ENCODE data around the gene UNC5B. TPM values are rescaled to one million over a fixed set of nuclear protein-coding genes. Genes with fewer than 3 reads are reported as not detected.

Gene UNC5B
- 100 to 1,000 TPM in 1 of 4 donors, 10 to 100 TPM in 3; 45.3 to 120 (median 62.3) TPM for polyA plus RNA-seq (ENCODE audit: insufficient read length in 4 of 4)

DNA sequence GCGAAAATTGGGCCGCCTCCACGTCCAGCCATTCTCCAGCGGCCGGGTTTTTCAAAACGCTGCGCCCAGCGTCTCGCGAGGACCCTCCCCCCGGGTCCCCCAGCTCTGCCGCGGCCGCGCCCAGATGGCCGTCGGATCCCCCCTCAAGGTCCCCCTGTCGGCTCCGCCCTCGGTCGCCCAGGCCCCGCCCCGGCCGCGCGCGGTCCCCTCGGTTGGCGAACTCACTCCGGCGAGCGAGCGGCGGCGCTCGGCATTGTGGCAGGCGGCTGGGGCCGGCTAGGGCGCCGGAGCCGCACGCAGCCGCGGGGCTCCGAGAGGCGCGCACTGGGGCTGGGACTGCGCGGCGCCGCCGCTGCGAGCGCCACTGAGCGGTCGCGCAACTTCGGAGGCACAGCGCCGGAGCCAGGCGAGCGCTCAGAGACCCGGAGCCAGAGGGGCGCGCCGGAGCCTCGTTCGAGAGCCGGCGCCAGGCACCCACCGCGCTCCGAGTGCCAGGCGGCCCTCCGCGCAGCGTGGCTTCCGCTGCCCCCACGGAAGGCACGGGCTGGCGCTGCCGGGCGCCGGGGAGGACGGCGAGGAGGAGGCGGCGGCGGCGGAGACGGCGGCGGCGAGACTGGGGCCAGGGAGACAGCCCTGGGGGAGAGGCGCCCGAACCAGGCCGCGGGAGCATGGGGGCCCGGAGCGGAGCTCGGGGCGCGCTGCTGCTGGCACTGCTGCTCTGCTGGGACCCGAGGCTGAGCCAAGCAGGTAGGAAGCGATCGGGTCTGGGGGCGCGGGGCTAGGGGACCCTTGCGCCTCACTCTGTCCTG lies at the start of gene UNC5B:
Gene UNC5B, plus strand, starts transcription at position 253 of the 809 bp plus-strand sequence. Its CDS starts 416 bp downstream, at position 669.
- DNase-seq (ENCODE audit: low read depth in 4 of 4, low spot score in 2 of 4), result peak in 2 of 4 donors; percentile 81 to 90

DNA sequence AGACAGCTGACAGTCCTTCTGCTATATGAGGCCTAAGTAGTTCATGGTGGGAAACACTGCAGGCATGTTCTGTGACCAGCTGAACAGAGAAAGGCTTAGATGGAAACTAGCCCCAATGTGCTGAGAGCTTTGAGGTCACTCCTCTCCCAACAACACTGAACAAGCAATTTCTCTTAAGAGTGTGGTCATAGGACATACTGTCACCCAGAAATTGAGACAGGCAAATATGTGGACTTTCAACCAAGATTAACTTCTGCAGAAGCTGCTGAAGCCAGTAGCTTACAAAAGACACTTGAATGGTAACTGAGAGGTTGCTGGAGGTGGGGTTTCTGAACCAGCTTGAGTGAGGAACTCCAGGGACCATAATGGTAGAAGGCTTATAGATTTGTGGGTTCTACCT lies 38.9 kb upstream of the UNC5B start:
- no peak for DNase-seq (ENCODE audit: low read depth in 4 of 4, low spot score in 2 of 4)

DNA sequence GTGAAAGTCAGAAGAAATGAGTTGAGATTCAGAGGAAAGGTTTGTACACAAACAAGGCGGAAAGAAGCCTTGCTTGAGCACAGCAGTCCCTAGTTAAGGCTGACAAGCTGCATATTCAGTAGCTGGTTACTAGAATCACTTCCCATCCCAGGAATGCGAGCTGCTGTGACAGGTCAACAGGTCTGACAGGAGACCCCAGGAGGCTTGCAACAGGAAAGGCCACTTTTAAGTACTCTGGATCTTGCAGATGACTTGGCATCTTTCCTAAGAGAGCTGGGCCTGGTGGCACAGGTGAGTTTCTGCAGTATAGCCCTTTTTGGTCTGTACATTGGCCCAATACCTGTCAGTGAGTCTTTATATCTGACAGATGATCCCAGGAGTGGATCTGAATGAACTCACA lies 35.7 kb upstream of the UNC5B start:
- no peak for DNase-seq (ENCODE audit: low read depth in 4 of 4, low spot score in 2 of 4)

- no peak for DNase-seq (ENCODE audit: low read depth in 4 of 4, low spot score in 2 of 4)
Observed at GRCh38 chr10:71177651-71178199, 34.6 kb upstream of the UNC5B start.

DNA sequence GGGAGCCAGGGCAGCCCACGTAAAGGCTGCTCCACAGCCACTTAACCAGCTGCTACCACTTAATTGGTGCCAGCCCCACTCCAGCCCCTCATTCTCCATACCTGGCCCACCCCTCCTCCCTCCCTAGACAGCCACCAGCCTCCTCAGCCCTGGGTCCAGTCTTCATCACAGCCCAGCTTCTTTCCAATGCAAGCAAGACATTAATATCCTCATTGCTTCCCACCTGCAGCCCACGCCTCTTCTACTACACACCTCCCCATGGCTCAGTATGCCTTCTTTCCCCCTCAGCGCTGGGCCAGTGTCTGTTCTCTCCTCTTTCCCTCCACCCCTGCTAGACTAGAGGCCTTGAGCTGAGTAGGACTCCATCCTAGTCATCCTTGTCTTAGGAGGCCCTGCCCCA lies 33.5 kb upstream of the UNC5B start:
- DNase-seq (ENCODE audit: low read depth in 4 of 4, low spot score in 2 of 4), result no peak

DNA sequence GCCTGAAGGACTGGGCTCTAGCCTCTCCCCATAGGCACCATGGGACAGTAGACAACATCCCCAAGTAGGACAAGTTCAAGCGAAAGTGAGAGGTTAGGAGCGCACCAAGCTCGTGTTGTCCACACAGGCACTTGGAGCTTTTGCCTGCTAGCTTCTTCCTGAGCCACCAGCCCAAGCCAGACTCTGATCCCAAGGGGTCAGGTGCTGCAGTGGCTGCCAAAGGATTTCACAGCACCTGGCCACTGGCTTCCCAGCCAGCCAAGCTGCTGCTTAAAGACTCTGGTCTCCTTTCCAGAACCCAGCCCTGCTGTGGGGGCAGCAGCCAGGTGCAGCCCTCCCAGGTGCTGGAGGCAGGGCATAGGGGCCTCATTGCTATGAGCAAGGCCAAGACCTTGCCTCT lies 33.0 kb upstream of the UNC5B start:
- no peak for DNase-seq (ENCODE audit: low read depth in 4 of 4, low spot score in 2 of 4)

DNA sequence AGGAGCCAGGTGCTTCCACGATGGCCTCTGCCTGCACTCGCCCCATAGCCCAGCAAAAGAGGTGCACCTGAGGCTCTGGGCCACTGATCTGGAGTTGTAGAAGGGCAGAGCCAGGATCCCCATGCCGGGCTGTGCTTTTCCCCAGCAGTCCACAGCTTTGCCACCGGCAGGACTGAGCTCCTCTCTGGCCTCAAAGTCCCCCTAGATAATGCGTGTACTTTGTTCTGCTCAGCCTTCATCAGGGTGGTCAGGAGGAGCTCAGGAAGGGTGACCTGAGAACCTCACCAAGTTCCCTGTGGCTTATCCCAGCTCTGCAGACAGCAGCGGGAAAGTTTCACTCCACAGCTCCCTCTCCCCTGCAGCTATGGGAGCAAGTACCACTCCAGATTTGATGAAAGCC lies 27.9 kb upstream of the UNC5B start:
- DNase-seq (ENCODE audit: low read depth in 4 of 4, low spot score in 2 of 4), result no peak

DNA sequence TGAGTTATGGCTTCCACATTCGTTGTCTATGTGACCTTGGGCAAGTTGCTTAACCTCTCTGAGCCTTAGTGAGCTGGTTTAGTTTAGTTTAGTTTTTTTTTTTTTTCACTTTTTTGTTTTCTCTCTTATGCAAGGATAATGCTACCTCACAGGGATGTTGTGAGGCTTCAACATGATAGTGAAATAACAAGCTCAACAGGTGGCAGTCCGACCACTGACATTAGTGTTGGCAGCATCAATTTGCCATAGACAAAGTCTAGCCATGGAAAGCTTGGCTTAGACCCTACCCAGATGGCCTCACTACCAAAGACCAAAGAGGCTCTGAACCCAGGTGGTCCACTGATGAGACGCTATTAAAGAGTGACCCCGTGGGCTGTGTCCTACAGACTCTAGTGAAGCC lies 27.2 kb upstream of the UNC5B start:
- no peak for DNase-seq (ENCODE audit: low read depth in 4 of 4, low spot score in 2 of 4)

GRCh38 chr10:71187197-71187596 lies 25.2 kb upstream of the UNC5B start:
- no peak for DNase-seq (ENCODE audit: low read depth in 4 of 4, low spot score in 2 of 4)

GRCh38 chr10:71187600-71187999 lies 24.8 kb upstream of the UNC5B start:
- DNase-seq (ENCODE audit: low read depth in 4 of 4, low spot score in 2 of 4), result no peak

DNA sequence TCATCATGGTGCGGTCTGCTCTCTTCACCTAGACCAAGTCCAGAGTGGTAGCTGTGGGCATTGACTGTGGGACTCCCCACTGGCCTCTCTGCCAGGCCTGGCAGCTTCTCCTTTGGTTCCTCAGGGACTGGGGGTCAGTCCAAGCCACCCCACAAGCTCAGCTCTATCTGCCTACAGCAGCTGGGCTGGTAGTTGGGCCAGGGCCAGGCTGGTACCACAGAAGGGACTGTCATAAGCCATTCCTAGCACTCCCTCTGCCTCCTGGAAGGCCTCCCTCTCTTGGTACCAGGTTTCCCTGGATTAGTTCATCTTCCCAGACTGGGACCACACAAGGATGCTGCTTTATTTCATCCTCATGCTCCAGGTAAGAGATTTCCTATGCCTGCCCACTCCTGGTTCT lies 24.2 kb upstream of the UNC5B start:
- no peak for DNase-seq (ENCODE audit: low read depth in 4 of 4, low spot score in 2 of 4)

GRCh38 chr10:71191019-71191418 lies 21.4 kb upstream of the UNC5B start:
- no peak for DNase-seq (ENCODE audit: low read depth in 4 of 4, low spot score in 2 of 4)

DNA sequence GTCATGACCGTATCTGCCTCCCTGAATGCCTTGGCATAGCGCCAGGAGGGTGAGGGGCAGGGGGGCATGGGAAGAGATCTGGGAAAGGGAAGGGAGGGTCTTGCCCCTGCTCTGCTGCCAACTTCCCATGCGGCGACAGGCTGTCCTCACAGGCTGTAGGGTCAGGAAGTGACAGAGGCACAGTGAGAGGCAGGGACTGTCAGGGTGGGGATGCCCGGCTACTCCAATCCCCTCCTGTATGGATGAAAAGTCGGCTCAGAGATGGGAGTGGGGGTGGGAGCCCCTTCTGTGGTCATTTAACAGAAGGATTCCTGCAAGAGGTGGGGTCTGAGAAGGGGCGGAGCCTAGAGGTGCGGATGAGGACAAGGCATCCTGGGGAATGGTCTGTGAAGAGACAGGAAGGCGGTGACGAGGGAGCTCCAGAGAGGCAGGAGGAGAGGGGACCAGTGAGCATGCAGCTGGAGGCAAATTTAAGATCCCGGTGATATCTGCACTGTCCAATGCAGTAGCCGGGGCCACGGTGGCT lies 20.8 kb upstream of the UNC5B start:
- no peak for DNase-seq (ENCODE audit: low read depth in 4 of 4, low spot score in 2 of 4)

DNA sequence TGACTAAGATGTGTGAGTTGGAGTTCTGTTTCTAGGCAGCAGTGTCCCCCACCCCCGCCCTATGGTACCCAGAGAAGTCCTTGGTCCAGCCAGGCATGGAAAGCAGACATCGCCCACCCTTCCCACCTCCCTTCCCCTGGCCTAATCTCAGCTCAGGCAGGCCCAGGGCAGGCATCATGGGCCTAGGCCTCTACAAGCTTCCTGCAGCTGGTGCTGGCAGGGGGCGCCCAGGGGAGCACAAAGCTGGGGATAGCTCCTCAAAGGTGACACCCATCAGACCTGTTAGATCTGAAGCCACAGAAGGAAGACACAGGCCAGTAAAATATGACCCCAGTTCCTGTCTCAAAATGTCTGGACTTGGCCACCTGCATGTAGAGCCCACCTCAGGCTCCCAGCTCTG lies 18.9 kb upstream of the UNC5B start:
- no peak for DNase-seq (ENCODE audit: low read depth in 4 of 4, low spot score in 2 of 4)

DNA sequence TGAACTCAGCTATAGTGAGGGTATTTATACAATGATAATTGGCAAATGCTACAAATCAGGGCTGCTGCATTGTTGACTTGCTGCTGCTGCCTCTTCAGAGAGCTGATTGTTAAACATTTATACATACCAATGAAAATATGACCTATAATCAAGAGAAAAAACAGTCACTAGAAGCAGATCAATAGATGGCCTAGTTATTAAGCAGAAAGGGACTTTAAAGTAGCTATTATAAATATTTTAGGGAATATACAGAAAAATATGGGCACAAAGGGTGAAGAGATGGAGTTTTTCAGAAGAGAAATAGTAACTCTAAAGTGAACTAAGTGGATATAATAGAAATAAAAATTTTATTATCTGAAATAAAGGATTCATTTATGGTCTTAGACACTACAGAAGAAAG lies 14.4 kb upstream of the UNC5B start:
- no peak for DNase-seq (ENCODE audit: low read depth in 4 of 4, low spot score in 2 of 4)

GRCh38 chr10:71201849-71202248 lies 10.5 kb upstream of the UNC5B start:
- DNase-seq (ENCODE audit: low read depth in 4 of 4, low spot score in 2 of 4), result no peak

GRCh38 chr10:71202314-71202713 lies 10.1 kb upstream of the UNC5B start:
- no peak for DNase-seq (ENCODE audit: low read depth in 4 of 4, low spot score in 2 of 4)

GRCh38 chr10:71203124-71203523 lies 9.2 kb upstream of the UNC5B start:
- no peak for DNase-seq (ENCODE audit: low read depth in 4 of 4, low spot score in 2 of 4)

DNA sequence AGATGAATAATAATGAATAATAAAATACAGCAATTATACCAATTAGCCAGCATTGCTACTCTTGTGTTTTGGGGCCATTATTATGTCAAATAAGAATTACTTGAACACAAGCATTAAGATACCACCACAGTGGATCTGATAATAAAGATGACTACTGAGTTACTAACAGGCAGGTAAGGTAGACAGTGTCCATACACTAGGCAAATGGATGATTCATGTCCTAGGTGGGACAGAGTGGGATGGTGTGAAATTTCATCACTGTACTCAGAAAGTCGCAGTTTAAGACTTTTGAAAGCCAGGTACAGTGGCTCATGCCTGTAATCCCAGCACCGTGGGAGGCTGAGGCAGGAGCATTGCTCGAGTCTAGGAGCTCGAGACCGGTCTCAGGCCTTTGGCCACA lies 8.7 kb upstream of the UNC5B start:
- no peak for DNase-seq (ENCODE audit: low read depth in 4 of 4, low spot score in 2 of 4)

DNA sequence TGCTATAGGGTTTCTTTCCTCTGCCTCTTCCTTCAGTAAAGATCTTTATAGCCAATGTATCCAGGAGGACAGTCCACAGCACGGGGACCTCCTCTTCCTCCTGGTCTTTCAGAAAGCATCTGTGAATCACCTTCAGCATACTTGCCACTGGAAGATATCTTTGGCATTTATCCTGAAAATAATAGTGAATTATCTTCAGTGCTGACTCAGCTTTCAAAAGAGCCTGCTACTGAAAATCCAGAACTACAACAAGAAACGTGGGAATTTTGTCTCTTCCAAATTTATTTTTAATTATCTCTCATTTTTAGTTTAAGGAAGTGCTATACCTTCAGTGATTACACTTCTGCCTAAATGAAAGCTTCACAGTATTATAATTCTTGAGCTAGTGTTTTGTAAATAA lies 7.6 kb upstream of the UNC5B start:
- DNase-seq (ENCODE audit: low read depth in 4 of 4, low spot score in 2 of 4), result no peak

DNA sequence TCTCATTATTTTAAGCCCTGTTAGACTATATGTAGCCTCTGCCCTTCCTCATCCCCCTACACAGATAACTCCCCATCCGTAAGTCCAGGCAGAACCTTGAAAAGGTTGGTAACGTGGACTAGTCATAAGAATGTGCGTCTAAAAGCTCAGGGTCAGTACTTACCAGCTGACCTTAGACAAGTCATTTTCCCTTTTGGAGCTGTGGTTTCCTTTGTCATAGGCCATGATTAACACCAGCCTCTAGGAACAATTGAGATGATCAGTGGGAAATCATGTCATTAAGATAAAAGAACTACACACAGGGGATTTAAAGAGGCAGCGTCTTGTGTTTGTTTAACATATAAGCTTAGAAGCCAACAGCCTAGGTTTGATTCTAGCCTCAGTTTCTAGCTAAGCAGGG lies 6.9 kb upstream of the UNC5B start:
- DNase-seq (ENCODE audit: low read depth in 4 of 4, low spot score in 2 of 4), result no peak

GRCh38 chr10:71206911-71207310 lies 5.5 kb upstream of the UNC5B start:
- DNase-seq (ENCODE audit: low read depth in 4 of 4, low spot score in 2 of 4), result no peak
